HepG2 (cell line): Measurements from ENCODE around the gene SEMA3B. TPM values are rescaled to one million over a fixed set of nuclear protein-coding genes. Genes with fewer than 3 reads are reported as not detected.

Experiments
- CEBPG ChIP-seq: IDR thresholded peaks from 2 replicates; pipeline ENCODE4 v1.6.1; 2016
- HNRNPH1 ChIP-seq: fragments of 200-400 bp; formaldehyde crosslinking; optimal IDR thresholded peaks from 2 replicates; pipeline ENCODE3; 2017; ENCODE audit warnings: mild to moderate bottlenecking, low read depth, low read length
- HNRNPLL ChIP-seq: fragments of 200-400 bp; formaldehyde crosslinking; IDR thresholded peaks from 2 replicates; pipeline ENCODE4 v1.6.1; 2017; ENCODE audit warnings: mild to moderate bottlenecking, low read depth, low read length; ENCODE audit not compliant: poor library complexity, severe bottlenecking
- MATR3 ChIP-seq: sonication (generic); formaldehyde crosslinking; IDR thresholded peaks from 2 replicates; pipeline ENCODE4 v1.4.0; 2020; ENCODE audit warnings: missing genetic modification reagents
- MIXL1 ChIP-seq: IDR thresholded peaks from 2 replicates; pipeline ENCODE4 v1.6.1; 2016
- ZNF232 ChIP-seq: sonication (generic); formaldehyde crosslinking; IDR thresholded peaks from 2 replicates; pipeline ENCODE4 v1.4.0; 2020; ENCODE audit warnings: missing genetic modification reagents, borderline replicate concordance
- ZNF251 ChIP-seq: sonication (generic); formaldehyde crosslinking; IDR thresholded peaks from 2 replicates; pipeline ENCODE4 v1.9.0; 2021; ENCODE audit warnings: mild to moderate bottlenecking, missing genetic modification reagents
- ZNF292 ChIP-seq: sonication (generic); formaldehyde crosslinking; IDR thresholded peaks from 2 replicates; pipeline ENCODE4 v1.8.1; 2022; ENCODE audit warnings: mild to moderate bottlenecking, low read depth, missing genetic modification reagents, borderline replicate concordance
- ZNF841 ChIP-seq: sonication (generic); formaldehyde crosslinking; IDR thresholded peaks from 2 replicates; pipeline ENCODE4 v1.8.1; 2023; ENCODE audit warnings: missing genetic modification reagents, borderline replicate concordance
- polyA plus RNA-seq, 8 experiments: library from polyadenylated mRNA; depleted of rRNA in 3 of 8; stranded (reverse) in 7 of 8; unstranded in 1 of 8; fragments of >200 nt; fragmentation: Illumina TruSeq in 4 of 8; extraction: Trizol in 4 of 8; gene quantifications; 2 replicates each; pipeline versions ENCODE4 v1.2.1 to v1.2.3, GENCODE V29; 2011 to 2016; ENCODE audit warnings: low read depth in 4 of 8, missing spikeins in 1 of 8, mixed read lengths in 1 of 8; ENCODE audit not compliant: insufficient read depth in 1 of 8
- total RNA-seq, 5 experiments: library from RNA; depleted of rRNA; stranded (reverse); fragments of >200 nt; fragmentation: Illumina TruSeq; extraction: Trizol; gene quantifications; 2 replicates each; pipeline ENCODE4 v1.2.3, GENCODE V29; 2016; ENCODE audit warnings: low read depth in 1 of 5
- TF ChIP-seq, protein P1 (sequence below): sonication (generic); formaldehyde crosslinking; IDR thresholded peaks from 2 replicates; pipeline ENCODE4 v1.4.0; 2020; ENCODE audit warnings: missing genetic modification reagents
- TF ChIP-seq, protein P2 (sequence below): IDR thresholded peaks from 2 replicates; pipeline ENCODE4 v1.6.1; 2016
- TF ChIP-seq, protein P3 (sequence below): sonication (generic); formaldehyde crosslinking; IDR thresholded peaks from 2 replicates; pipeline ENCODE4 v1.4.0; 2020; ENCODE audit warnings: missing genetic modification reagents
- TF ChIP-seq, protein P4 (sequence below): sonication (generic); formaldehyde crosslinking; IDR thresholded peaks from 2 replicates; pipeline ENCODE4 v1.8.0; 2022; ENCODE audit warnings: mild to moderate bottlenecking, missing genetic modification reagents, moderate library complexity
- TF ChIP-seq, protein P5 (sequence below): sonication (generic); formaldehyde crosslinking; IDR thresholded peaks from 2 replicates; pipeline ENCODE4 v1.5.1; 2020; ENCODE audit warnings: mild to moderate bottlenecking, missing genetic modification reagents, moderate library complexity

Gene SEMA3B
- total and polyA plus RNA-seq, 2 of the 13 experiments (the other 11 are each of a cell fraction or from before 2014, with no cell fraction given), result 93.2 to 158 TPM

DNA sequence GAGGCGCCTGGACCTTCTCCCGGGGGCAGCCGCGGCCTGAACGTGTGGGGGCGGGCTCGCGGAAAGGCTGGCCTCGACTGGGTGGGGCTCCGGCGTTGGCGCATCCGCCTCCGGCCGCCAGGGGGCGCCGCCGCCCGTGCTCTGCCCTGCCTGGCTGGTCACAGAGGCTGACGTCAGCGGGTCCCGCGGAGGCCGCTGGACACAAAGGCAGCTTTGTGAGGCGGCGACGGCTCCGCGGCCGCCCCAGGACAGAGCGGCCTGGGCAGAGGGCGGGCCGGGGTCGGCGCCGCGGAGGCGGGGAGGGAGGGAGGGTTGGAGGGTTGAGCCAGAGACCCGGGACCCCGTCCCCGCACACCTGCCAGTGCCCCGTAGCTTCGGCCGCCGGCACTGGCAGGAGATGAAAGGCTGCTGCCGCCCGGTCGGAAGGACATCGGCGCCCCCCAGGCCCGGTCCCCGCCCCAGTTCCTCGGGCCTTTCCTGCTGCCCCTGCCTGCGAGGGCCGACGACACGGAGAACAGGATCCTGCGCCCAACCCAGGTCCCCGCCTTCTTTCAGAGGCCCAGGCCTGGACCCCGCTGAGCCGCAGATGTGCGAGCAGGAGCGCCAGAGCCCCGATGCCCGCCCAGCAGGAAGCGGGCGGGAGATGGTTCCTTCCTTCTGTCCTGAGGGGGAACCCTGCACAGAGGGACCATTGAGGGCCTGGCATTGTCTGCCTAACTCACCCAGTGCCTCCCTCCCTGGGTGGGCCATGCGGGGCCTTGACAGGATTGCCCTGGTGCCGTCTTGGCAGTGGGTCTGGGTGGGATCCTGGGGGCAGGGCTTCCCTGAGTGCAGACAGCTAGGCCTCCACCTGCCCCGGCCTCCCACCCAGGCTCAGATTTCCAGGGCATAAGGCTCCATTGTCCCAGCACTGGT lies 8.7 kb upstream of the SEMA3B start (continued):
- TF ChIP-seq, protein P1, sequence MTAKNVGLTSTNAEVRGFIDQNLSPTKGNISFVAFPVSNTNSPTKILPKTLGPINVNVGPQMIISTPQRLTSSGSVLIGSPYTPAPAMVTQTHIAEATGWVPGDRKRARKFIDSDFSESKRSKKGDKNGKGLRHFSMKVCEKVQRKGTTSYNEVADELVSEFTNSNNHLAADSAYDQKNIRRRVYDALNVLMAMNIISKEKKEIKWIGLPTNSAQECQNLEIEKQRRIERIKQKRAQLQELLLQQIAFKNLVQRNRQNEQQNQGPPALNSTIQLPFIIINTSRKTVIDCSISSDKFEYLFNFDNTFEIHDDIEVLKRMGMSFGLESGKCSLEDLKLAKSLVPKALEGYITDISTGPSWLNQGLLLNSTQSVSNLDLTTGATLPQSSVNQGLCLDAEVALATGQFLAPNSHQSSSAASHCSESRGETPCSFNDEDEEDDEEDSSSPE, result peak; percentile 49
- TF ChIP-seq HNRNPLL (peak; percentile 59), ZNF841 (peak; percentile 30; the same call in 1 of the 2 replicates), ZNF232 (CRISPR knock-in tag) (0 out of 2 replicates have a peak, but pooled peaks have one; percentile 40), ZNF251 (CRISPR knock-in tag) (no peak), MATR3 (no peak), HNRNPH1 (no peak), ZNF292 (CRISPR knock-in tag) (no peak), CEBPG (CRISPR knock-in tag) (no peak; the same call in 1 of the 2 replicates), MIXL1 (CRISPR knock-in tag) (peak; percentile 28; the same call in 1 of the 2 replicates)
- TF ChIP-seq, protein P2, sequence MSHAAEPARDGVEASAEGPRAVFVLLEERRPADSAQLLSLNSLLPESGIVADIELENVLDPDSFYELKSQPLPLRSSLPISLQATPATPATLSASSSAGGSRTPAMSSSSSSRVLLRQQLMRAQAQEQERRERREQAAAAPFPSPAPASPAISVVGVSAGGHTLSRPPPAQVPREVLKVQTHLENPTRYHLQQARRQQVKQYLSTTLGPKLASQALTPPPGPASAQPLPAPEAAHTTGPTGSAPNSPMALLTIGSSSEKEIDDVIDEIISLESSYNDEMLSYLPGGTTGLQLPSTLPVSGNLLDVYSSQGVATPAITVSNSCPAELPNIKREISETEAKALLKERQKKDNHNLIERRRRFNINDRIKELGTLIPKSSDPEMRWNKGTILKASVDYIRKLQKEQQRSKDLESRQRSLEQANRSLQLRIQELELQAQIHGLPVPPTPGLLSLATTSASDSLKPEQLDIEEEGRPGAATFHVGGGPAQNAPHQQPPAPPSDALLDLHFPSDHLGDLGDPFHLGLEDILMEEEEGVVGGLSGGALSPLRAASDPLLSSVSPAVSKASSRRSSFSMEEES, result peak; percentile 21; the same call in 1 of the 2 replicates
- TF ChIP-seq, protein P3, sequence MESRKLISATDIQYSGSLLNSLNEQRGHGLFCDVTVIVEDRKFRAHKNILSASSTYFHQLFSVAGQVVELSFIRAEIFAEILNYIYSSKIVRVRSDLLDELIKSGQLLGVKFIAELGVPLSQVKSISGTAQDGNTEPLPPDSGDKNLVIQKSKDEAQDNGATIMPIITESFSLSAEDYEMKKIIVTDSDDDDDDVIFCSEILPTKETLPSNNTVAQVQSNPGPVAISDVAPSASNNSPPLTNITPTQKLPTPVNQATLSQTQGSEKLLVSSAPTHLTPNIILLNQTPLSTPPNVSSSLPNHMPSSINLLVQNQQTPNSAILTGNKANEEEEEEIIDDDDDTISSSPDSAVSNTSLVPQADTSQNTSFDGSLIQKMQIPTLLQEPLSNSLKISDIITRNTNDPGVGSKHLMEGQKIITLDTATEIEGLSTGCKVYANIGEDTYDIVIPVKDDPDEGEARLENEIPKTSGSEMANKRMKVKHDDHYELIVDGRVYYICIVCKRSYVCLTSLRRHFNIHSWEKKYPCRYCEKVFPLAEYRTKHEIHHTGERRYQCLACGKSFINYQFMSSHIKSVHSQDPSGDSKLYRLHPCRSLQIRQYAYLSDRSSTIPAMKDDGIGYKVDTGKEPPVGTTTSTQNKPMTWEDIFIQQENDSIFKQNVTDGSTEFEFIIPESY (CRISPR knock-in tag), result peak; percentile 89
- TF ChIP-seq, protein P4, sequence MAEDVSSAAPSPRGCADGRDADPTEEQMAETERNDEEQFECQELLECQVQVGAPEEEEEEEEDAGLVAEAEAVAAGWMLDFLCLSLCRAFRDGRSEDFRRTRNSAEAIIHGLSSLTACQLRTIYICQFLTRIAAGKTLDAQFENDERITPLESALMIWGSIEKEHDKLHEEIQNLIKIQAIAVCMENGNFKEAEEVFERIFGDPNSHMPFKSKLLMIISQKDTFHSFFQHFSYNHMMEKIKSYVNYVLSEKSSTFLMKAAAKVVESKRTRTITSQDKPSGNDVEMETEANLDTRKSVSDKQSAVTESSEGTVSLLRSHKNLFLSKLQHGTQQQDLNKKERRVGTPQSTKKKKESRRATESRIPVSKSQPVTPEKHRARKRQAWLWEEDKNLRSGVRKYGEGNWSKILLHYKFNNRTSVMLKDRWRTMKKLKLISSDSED (CRISPR knock-in tag), result no peak
- TF ChIP-seq, protein P5, sequence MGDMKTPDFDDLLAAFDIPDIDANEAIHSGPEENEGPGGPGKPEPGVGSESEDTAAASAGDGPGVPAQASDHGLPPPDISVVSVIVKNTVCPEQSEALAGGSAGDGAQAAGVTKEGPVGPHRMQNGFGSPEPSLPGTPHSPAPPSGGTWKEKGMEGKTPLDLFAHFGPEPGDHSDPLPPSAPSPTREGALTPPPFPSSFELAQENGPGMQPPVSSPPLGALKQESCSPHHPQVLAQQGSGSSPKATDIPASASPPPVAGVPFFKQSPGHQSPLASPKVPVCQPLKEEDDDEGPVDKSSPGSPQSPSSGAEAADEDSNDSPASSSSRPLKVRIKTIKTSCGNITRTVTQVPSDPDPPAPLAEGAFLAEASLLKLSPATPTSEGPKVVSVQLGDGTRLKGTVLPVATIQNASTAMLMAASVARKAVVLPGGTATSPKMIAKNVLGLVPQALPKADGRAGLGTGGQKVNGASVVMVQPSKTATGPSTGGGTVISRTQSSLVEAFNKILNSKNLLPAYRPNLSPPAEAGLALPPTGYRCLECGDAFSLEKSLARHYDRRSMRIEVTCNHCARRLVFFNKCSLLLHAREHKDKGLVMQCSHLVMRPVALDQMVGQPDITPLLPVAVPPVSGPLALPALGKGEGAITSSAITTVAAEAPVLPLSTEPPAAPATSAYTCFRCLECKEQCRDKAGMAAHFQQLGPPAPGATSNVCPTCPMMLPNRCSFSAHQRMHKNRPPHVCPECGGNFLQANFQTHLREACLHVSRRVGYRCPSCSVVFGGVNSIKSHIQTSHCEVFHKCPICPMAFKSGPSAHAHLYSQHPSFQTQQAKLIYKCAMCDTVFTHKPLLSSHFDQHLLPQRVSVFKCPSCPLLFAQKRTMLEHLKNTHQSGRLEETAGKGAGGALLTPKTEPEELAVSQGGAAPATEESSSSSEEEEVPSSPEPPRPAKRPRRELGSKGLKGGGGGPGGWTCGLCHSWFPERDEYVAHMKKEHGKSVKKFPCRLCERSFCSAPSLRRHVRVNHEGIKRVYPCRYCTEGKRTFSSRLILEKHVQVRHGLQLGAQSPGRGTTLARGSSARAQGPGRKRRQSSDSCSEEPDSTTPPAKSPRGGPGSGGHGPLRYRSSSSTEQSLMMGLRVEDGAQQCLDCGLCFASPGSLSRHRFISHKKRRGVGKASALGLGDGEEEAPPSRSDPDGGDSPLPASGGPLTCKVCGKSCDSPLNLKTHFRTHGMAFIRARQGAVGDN (CRISPR knock-in tag), result peak; percentile 93
- TF ChIP-seq, all 625 proteins: peak for 301
